Mesothelial cell of epicardium (in vitro differentiated cells): ENCODE measurements around the gene CHST6. TPM values are rescaled to one million over a fixed set of nuclear protein-coding genes. Genes with fewer than 3 reads are reported as not detected.
A peak's percentile ranks its signal among the peaks of the same experiment; 100 is the strongest.
"Not testable (repeated sequence)": the region's sequence is repeated elsewhere in the genome, so short reads cannot be mapped to it uniquely, and the experiment has no call there.

Experiments
- DNase-seq, 2 experiments: peaks; one replicate each; pipeline ENCODE4 v3.0.0; 2021; ENCODE audit warnings: low spot score in 2 of 2; ENCODE audit not compliant: unreplicated experiment in 2 of 2
- H3K27ac Mint-ChIP-seq: 2 replicates; pipeline ENCODE4 v1.8.0; 2021; ENCODE audit warnings: mixed read lengths
- H3K27me3 Mint-ChIP-seq: 2 replicates; pipeline ENCODE4 v1.8.0; 2021; ENCODE audit warnings: low read depth, mixed read lengths
- H3K36me3 Mint-ChIP-seq: 2 replicates; pipeline ENCODE4 v1.8.0; 2021; ENCODE audit warnings: mixed read lengths
- H3K4me1 Mint-ChIP-seq: 2 replicates; pipeline ENCODE4 v1.8.0; 2021; ENCODE audit warnings: mixed read lengths
- H3K4me3 Mint-ChIP-seq: 2 replicates; pipeline ENCODE4 v1.8.0; 2021; ENCODE audit warnings: mild to moderate bottlenecking, moderate library complexity, mixed read lengths
- H3K9me3 Mint-ChIP-seq: 2 replicates; pipeline ENCODE4 v1.8.0; 2021; ENCODE audit warnings: mixed read lengths
- CTCF ChIP-seq: fragments of 200-600 bp; sonication (generic); IDR thresholded peaks from one replicate; pipeline ENCODE4 v1.5.0; 2021; ENCODE audit warnings: antibody characterized with exemption; ENCODE audit not compliant: unreplicated experiment
- total RNA-seq: library from RNA; stranded (reverse); gene quantifications from 3 replicates; pipeline ENCODE4 v1.2.1, GENCODE V29; 2021

Gene CHST6
- total RNA-seq, 1 donor from 2014 or later: 2.1 TPM

GRCh38 chr16:75464122-75464918 is 30.9 kb downstream of the CHST6 start, which contains the start of gene TMEM170A:
TMEM170A (minus strand) TSS chr16:75464689; CDS start chr16:75464600, 89 bp downstream.
- Mint-ChIP-seq H3K4me1 (peaks cover 36% of the 10 kb centered on the region), H3K4me3 (peak within 1 kb of the TSS; percentile 93), H3K9me3 (peaks cover 3% of the 10 kb centered on the region), H3K36me3 (peaks cover 4% of the 10 kb centered on the region), H3K27me3 (no peaks in the 10 kb centered on the region), H3K27ac (peak within 1 kb of the TSS; percentile 95)
- DNase-seq: peak; percentile 99 to 100
- peak; percentile 100 for TF ChIP-seq CTCF

GRCh38 chr16:75463389-75464121 is 31.7 kb downstream of the CHST6 start:
- Mint-ChIP-seq H3K4me3 (peak overlapping the region; percentile 93), H3K4me1 (peaks cover 36% of the 10 kb centered on the region), H3K27ac (peak overlapping the region; percentile 95)
- peak; percentile 46 to 73 for DNase-seq
- H3K36me3 Mint-ChIP-seq, H3K9me3 Mint-ChIP-seq, H3K27me3 Mint-ChIP-seq: not testable (repeated sequence)

GRCh38 chr16:75462806-75463205 is 32.4 kb downstream of the CHST6 start:
- Mint-ChIP-seq H3K4me1 (peaks cover 36% of the 10 kb centered on the region), H3K9me3 (peaks cover 3% of the 10 kb centered on the region), H3K36me3 (peaks cover 4% of the 10 kb centered on the region), H3K4me3 (peak overlapping the region; percentile 93), H3K27me3 (no peaks in the 10 kb centered on the region), H3K27ac (peak overlapping the region; percentile 95)
- DNase-seq: no peak
- TF ChIP-seq CTCF: no peak

GRCh38 chr16:75461575-75461974 is 33.7 kb downstream of the CHST6 start:
- peak overlapping the region; percentile 39 for H3K27ac Mint-ChIP-seq
- H3K9me3 Mint-ChIP-seq: peaks cover 3% of the 10 kb centered on the region
- DNase-seq: no peak
- TF ChIP-seq CTCF: no peak
- peaks cover 4% of the 10 kb centered on the region for H3K36me3 Mint-ChIP-seq
- no peak overlapping the region for H3K4me3 Mint-ChIP-seq
- H3K4me1 Mint-ChIP-seq: peaks cover 40% of the 10 kb centered on the region
- no peaks in the 10 kb centered on the region for H3K27me3 Mint-ChIP-seq

- no peak for DNase-seq
- Mint-ChIP-seq H3K27ac (peak overlapping the region; percentile 31), H3K9me3 (peaks cover 3% of the 10 kb centered on the region), H3K4me1 (peaks cover 40% of the 10 kb centered on the region), H3K27me3 (no peaks in the 10 kb centered on the region), H3K36me3 (peaks cover 4% of the 10 kb centered on the region), H3K4me3 (no peak overlapping the region)
- no peak for TF ChIP-seq CTCF
Observed at GRCh38 chr16:75460446-75460845, 34.8 kb downstream of the CHST6 start.

- Mint-ChIP-seq H3K27me3 (no peaks in the 10 kb centered on the region), H3K9me3 (no peaks in the 10 kb centered on the region), H3K4me1 (peaks cover 38% of the 10 kb centered on the region), H3K4me3 (no peak overlapping the region), H3K36me3 (peaks cover 4% of the 10 kb centered on the region), H3K27ac (peak overlapping the region; percentile 32)
- no peak for TF ChIP-seq CTCF
- no peak for DNase-seq
Observed at GRCh38 chr16:75459691-75460090, 35.5 kb downstream of the CHST6 start.
